HepG2 (cell line): ENCODE results near the gene CARMIL3. TPM values are rescaled to one million over a fixed set of nuclear protein-coding genes. Genes with fewer than 3 reads are reported as not detected.

Experiments
- ATF2 ChIP-seq: sonication (generic); formaldehyde crosslinking; IDR thresholded peaks from 2 replicates; pipeline ENCODE4 v1.4.0; 2020; ENCODE audit warnings: missing genetic modification reagents
- BCL3 ChIP-seq: sonication (generic); formaldehyde crosslinking; IDR thresholded peaks from 2 replicates; pipeline ENCODE4 v1.5.1; 2020; ENCODE audit warnings: mild to moderate bottlenecking, missing genetic modification reagents, moderate library complexity
- CEBPB ChIP-seq: IDR thresholded peaks from 2 replicates; pipeline ENCODE4 v1.6.1; 2011; ENCODE audit warnings: low read depth, low read length, improper control_type of control experiment, borderline replicate concordance
- GATAD1 ChIP-seq: IDR thresholded peaks from 2 replicates; pipeline ENCODE4 v1.6.1; 2016; ENCODE audit warnings: missing genetic modification reagents, missing compliant biosample characterization
- HNF4G ChIP-seq, 2 experiments: sonication (generic) in 1 of 2; formaldehyde crosslinking in 1 of 2; IDR thresholded peaks; 2 replicates each; pipeline versions ENCODE4 v1.4.0 to v1.6.1; 2011 to 2020; ENCODE audit warnings: borderline replicate concordance in 2 of 2, low read depth in 2 of 2, mild to moderate bottlenecking in 2 of 2, low read length in 1 of 2, missing genetic modification reagents in 1 of 2, moderate library complexity in 1 of 2
- IKZF4 ChIP-seq: sonication (generic); formaldehyde crosslinking; IDR thresholded peaks from 2 replicates; pipeline ENCODE4 v1.5.1; 2020; ENCODE audit warnings: borderline replicate concordance, mild to moderate bottlenecking, low read depth, missing genetic modification reagents; ENCODE audit errors: not compliant biosample characterization
- MATR3 ChIP-seq: sonication (generic); formaldehyde crosslinking; IDR thresholded peaks from 2 replicates; pipeline ENCODE4 v1.4.0; 2020; ENCODE audit warnings: missing genetic modification reagents
- MED13 ChIP-seq: sonication (generic); formaldehyde crosslinking; IDR thresholded peaks from 2 replicates; pipeline ENCODE4 v1.5.0; 2020; ENCODE audit warnings: missing genetic modification reagents
- NCOA2 ChIP-seq: sonication (generic); formaldehyde crosslinking; IDR thresholded peaks from 2 replicates; pipeline ENCODE4 v1.8.0; 2022; ENCODE audit warnings: inconsistent platforms
- PHF20 ChIP-seq: sonication (generic); formaldehyde crosslinking; IDR thresholded peaks from 2 replicates; pipeline ENCODE4 v1.5.0; 2020; ENCODE audit warnings: mild to moderate bottlenecking, missing genetic modification reagents
- RARA ChIP-seq: IDR thresholded peaks from 2 replicates; pipeline ENCODE4 v1.6.1; 2016; ENCODE audit warnings: missing genetic modification reagents, missing compliant biosample characterization
- RBFOX2 ChIP-seq: fragments of 200-400 bp; formaldehyde crosslinking; IDR thresholded peaks from 2 replicates; pipeline ENCODE4 v1.6.1; 2017; ENCODE audit warnings: low read depth, mild to moderate bottlenecking, low read length
- TRIM24 ChIP-seq: sonication (generic); formaldehyde crosslinking; IDR thresholded peaks from 2 replicates; pipeline ENCODE4 v1.8.0; 2022; ENCODE audit warnings: mild to moderate bottlenecking, missing genetic modification reagents
- ZBTB1 ChIP-seq: sonication (generic); formaldehyde crosslinking; IDR thresholded peaks from 2 replicates; pipeline ENCODE4 v1.4.0; 2020; ENCODE audit warnings: missing genetic modification reagents, borderline replicate concordance
- ZBTB42 ChIP-seq: sonication (generic); formaldehyde crosslinking; IDR thresholded peaks from 2 replicates; pipeline ENCODE4 v1.5.0; 2020; ENCODE audit warnings: mild to moderate bottlenecking, missing genetic modification reagents
- ZNF274 ChIP-seq: sonication (generic); formaldehyde crosslinking; IDR thresholded peaks from 2 replicates; pipeline ENCODE4 v1.5.1; 2020; ENCODE audit warnings: mild to moderate bottlenecking, missing genetic modification reagents
- ZNF343 ChIP-seq: sonication (generic); formaldehyde crosslinking; IDR thresholded peaks from 2 replicates; pipeline ENCODE4 v1.4.0; 2020; ENCODE audit warnings: mild to moderate bottlenecking, missing genetic modification reagents
- ZNF644 ChIP-seq: IDR thresholded peaks from 2 replicates; pipeline ENCODE4 v1.6.1; 2016; ENCODE audit warnings: low read depth
- ZNF704 ChIP-seq: sonication (generic); formaldehyde crosslinking; IDR thresholded peaks from 2 replicates; pipeline ENCODE4 v1.8.1; 2023; ENCODE audit warnings: mild to moderate bottlenecking, inconsistent platforms, moderate library complexity, missing genetic modification reagents, borderline replicate concordance
- ZNF770 ChIP-seq: sonication (generic); formaldehyde crosslinking; IDR thresholded peaks from 2 replicates; pipeline ENCODE4 v1.5.0; 2020; ENCODE audit warnings: mild to moderate bottlenecking, missing genetic modification reagents
- ZNF775 ChIP-seq: sonication (generic); formaldehyde crosslinking; IDR thresholded peaks from 2 replicates; pipeline ENCODE4 v1.4.0; 2020; ENCODE audit warnings: missing genetic modification reagents, mild to moderate bottlenecking, moderate library complexity, borderline replicate concordance
- ZNF776 ChIP-seq: sonication (generic); formaldehyde crosslinking; IDR thresholded peaks from 2 replicates; pipeline ENCODE4 v1.4.0; 2020; ENCODE audit warnings: mild to moderate bottlenecking, missing genetic modification reagents
- polyA plus RNA-seq, 8 experiments: library from polyadenylated mRNA; depleted of rRNA in 3 of 8; stranded (reverse) in 7 of 8; unstranded in 1 of 8; fragments of >200 nt; fragmentation: Illumina TruSeq in 4 of 8; extraction: Trizol in 4 of 8; gene quantifications; 2 replicates each; pipeline versions ENCODE4 v1.2.1 to v1.2.3, GENCODE V29; 2011 to 2016; ENCODE audit warnings: low read depth in 4 of 8, missing spikeins in 1 of 8, mixed read lengths in 1 of 8; ENCODE audit not compliant: insufficient read depth in 1 of 8
- total RNA-seq, 5 experiments: library from RNA; depleted of rRNA; stranded (reverse); fragments of >200 nt; fragmentation: Illumina TruSeq; extraction: Trizol; gene quantifications; 2 replicates each; pipeline ENCODE4 v1.2.3, GENCODE V29; 2016; ENCODE audit warnings: low read depth in 1 of 5

CARMIL3 gene
- total and polyA plus RNA-seq, 2 of the 13 experiments (the other 11 are each of a cell fraction or from before 2014, with no cell fraction given): 0.27 to 0.55 TPM

- TF ChIP-seq ZNF776 (CRISPR knock-in tag): 0 out of 2 replicates have a peak, but pooled peaks have one; percentile 31
- peak; percentile 57; the same call in 1 of the 2 replicates for TF ChIP-seq RBFOX2
- no peak for TF ChIP-seq ZBTB1
- no peak for TF ChIP-seq MATR3 (CRISPR knock-in tag)
- no peak for TF ChIP-seq TRIM24 (CRISPR knock-in tag)
- TF ChIP-seq PHF20 (CRISPR knock-in tag): no peak
- TF ChIP-seq ATF2 (CRISPR knock-in tag): peak; percentile 30; the same call in 1 of the 2 replicates
- no peak for TF ChIP-seq ZBTB42 (CRISPR knock-in tag)
- no peak for TF ChIP-seq ZNF770 (CRISPR knock-in tag)
- TF ChIP-seq ZNF343: no peak
- no peak for TF ChIP-seq GATAD1 (CRISPR knock-in tag)
- no peak for TF ChIP-seq RARA (CRISPR knock-in tag)
- TF ChIP-seq MED13 (CRISPR knock-in tag): no peak
- TF ChIP-seq ZNF274 (CRISPR knock-in tag): no peak
- 0 out of 2 replicates have a peak, but pooled peaks have one; percentile 24 for TF ChIP-seq CEBPB
- TF ChIP-seq ZNF644 (CRISPR knock-in tag): no peak
- TF ChIP-seq IKZF4: no peak
- peak; percentile 13; the same call in 1 of the 2 replicates for TF ChIP-seq HNF4G (IDR thresholded peaks at IDR 0.05; ENCODE audit: borderline replicate concordance, low read depth, low read length)
- no peak for TF ChIP-seq HNF4G (CRISPR knock-in tag; IDR thresholded peaks at IDR 0.05; ENCODE audit: borderline replicate concordance, low read depth)
- no peak for TF ChIP-seq BCL3 (CRISPR knock-in tag)
- TF ChIP-seq ZNF775: no peak
- no peak for TF ChIP-seq ZNF704 (CRISPR knock-in tag)
- no peak for TF ChIP-seq NCOA2 (CRISPR knock-in tag)
These were observed 48.6 kb downstream of the CARMIL3 start (continued) for GRCh38 chr14:24100197-24100981.
